Measurements from ENCODE around the gene PLD2.

- no peak for TF ChIP-seq CTCF (IDR thresholded peaks at IDR 0.05)
- no peak for TF ChIP-seq EZH2 (IDR thresholded peaks at IDR 0.05; ENCODE audit: borderline replicate concordance, insufficient read depth, low read depth, low read length, poor library complexity, severe bottlenecking)
Observed at GRCh38 chr17:4837471-4838308, 30.7 kb downstream of the PLD2 start.

Measured in B cell (primary cell).